ENCODE data around the gene NYNRIN.

Gene NYNRIN

DNA sequence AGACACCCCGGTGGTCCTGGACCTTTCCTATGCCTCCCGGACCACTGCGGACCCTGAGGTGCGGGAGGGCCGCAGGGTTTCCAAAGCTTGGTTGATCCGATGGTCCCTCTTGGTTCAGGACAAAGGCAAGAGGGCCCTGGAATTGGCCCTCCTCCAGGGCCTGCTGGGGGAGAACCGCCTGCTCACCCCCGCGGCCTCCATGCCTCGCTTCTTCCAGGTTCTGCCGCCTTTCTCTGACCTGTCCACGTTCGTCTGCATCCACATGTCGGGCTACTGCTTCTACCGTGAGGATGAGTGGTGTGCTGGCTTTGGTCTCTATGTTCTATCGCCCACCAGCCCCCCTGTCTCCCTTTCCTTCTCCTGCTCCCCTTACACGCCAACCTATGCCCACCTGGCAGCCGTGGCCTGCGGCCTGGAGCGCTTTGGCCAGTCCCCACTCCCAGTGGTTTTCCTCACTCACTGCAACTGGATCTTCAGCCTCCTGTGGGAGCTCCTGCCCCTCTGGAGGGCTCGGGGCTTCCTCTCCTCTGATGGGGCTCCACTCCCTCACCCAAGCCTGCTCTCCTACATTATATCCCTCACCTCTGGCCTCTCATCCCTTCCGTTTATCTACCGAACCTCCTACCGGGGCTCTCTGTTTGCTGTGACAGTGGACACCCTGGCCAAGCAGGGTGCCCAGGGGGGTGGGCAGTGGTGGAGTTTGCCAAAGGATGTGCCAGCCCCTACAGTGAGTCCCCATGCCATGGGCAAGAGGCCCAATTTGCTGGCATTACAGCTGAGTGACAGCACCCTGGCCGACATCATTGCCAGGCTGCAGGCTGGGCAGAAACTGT, 16.8 kb downstream of the NYNRIN start:
- no peak for DNase-seq

- DNase-seq: no peak
Measured at GRCh38 chr14:24416254-24416931, 17.6 kb downstream of the NYNRIN start.

- DNase-seq: no peak
Measured at GRCh38 chr14:24416932-24417619, 18.3 kb downstream of the NYNRIN start.

- no peak for DNase-seq
Measured at GRCh38 chr14:24417832-24418491, 19.2 kb downstream of the NYNRIN start.

GRCh38 chr14:24418492-24418873, 19.7 kb downstream of the NYNRIN start:
- no peak for DNase-seq

DNA sequence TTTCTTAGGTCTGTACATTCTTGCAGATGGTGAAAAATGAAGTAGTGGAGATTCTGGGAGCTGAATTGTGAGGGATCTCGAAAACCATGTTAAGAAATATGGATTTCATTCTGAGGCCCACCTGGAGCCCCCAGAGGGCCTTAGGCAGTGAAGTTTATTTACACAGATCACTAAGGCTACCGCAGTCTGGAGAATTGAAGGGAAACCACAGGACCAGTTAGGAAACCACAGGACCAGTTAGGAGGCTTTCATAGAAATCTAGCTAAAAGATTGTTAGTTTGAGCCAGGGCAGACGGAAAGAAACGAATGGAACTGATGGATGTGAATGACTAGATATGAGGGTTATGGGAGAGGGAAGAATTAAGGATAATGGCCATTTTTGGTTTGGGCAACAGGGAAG, 23.5 kb downstream of the NYNRIN start:
- peak in 1 of 5 experiments; percentile 51 for DNase-seq

- DNase-seq: no peak
Measured at GRCh38 chr14:24422694-24423601, 24.1 kb downstream of the NYNRIN start.

DNA sequence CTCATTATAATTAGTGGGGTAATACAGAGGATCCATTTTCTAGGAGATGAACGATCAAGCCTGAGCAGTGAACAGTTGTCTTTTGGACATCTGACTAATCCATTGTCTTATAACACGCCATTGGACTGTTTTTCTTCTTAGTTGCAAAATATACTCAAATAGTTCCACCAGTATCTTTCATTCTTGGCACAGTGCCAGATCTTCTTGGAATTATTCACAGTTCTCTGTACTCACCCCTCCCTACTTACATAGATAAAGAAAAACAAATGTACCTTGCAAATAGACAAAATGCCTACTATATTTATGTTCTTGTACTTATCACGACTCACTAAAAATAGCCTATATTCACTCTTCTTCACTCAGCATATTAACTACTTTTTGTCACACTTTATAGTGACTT, 26.9 kb downstream of the NYNRIN start:
- DNase-seq: peak in 1 of 5 experiments; percentile 49

DNA sequence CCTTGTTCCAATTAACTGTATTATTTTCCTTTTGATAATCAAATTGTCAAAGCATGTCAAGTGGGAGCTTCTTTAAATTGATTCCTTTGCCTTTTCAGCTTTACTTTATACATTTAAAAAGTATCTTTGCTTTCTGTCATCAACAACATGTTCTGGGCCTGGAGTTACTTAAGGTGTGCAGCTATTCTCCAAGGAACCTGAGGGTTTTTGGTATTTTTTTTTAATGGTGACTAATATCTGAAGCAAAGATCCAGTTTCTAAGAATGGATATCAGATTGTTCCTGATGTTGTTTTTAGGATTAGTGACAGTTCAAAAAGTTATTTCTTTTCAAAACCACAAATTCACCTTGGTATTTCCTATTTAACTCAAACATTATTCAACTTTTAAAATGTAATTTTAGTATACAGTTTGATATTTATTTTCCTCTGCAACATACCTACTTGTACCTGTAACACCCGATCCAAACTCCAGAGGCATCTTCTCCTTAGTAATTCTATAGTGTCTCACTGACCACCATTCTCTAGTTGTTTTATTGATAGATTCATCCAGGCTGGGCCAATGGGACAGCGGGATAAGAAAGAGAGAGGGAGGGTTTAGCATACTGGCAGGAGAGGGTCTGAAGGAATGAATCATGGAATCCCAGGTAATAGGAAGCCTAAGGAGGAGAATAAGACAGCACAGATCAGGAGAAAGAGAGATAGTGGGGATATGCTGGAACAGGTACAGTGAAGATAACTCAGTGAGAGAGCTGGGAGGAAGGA, 27.5 kb downstream of the NYNRIN start:
- no peak for DNase-seq

DNA sequence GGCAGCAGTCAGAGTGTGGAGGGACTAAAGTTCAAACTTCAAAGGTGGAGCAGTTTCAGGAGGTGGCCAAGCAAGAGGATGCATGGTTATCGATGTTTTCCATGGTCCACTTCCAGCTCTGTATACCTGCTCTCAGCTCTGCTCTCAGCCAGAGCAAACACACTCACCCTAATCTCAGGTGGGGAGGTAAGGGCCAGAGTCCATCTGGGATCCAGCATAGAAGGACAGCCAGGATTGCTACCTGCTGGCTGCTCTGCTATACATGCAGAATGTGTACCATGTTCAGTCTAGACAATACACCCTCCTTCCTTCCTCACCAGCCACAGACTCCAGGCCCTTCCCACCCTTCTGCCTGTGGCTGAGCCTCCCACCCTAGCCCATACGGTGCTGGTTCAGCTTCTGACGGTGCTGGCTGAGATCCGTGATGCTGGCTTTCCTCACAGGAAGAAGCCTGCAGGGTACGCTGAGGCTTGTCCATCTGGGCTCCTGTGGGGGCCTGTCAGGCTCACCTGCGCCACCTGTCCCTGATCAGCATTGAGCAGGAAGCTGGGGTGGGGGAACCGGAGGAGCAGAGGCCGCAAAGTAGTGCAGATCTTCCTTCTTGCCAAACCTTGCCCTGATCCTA, 28.2 kb downstream of the NYNRIN start:
- no peak for DNase-seq

DNA sequence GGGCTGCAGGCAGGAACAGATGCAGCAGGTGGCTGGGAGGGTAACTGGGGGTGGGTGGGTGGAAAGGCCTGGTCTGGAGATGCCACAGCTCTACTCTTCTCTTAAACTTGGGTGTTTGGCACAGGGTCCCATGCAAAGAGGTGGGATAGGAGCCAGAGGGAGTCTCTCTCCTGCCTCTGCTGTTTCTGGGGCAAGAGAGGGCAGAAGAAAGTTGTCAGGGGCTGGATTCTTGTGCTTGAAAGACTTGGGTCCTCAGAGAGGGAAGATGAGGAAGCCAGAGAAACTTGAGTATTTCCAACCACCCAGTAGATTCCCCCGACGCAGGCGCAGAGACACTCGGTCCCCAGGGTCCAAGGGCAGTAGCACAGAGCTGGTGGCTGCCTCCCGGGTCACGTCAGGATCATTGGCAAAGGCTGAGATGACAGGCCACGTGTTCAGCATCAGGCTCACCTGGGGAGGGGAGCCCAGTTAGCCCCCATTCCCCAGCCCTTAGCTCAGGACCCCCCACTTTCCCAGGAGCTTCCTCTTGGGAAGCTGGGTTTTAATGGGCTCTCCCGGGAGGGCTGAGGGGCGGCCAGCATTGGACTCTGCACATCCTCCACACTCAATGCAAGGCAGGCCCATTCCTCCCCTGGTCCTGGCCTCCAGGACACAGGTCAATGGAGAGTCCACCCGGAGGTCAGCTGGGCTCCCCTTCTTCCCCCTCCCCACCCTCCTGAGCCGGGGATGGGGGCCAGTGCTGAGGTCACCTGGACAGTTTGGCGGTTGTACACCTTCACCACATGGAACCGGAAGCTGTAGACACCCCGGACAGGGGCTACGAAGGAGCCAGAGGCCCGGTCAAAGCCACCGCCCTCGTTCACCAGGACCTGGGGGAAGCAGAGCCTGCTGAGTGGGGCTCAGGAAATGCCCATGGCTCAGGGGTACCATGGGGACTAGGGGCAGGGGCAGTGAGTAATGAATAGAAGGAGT, 29.0 kb downstream of the NYNRIN start:
- no peak for DNase-seq

DNA sequence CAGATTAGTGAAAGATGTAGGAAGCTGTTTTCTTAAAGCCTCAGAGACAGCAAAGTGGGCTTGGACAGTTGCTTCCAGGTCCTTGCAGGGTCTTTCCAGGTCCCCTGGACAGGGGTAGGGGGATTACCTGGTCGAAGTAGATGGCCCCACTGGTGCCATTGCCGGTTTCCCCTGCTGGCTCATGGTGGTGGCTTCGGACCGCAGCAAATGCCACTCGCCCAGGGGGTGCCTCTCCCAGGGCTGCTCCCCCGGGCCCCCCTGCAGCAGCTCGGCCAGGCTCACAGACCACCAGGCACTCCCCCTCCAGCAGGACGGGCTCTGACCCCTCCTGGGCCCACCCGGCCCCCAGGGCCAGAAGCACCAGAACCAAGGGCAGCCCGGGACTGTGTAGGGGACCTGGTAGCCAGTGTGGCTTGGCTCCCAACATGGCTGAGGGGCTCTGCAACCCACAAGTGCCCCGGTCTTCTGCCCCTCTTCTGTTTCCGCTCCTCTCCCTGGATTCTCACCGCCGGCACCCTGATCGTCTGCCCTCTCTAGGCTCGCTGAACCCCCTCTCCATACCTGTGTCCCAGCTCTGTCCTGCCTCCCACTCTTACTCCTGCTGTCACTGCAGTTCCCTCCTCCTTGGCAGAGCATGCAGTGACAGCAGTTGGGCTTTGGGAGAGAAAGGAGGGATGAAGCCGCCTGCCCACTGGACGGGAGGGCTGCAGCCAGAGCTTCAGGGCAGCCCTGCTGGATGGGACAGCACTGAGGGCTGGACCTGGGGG, 30.0 kb downstream of the NYNRIN start:
- DNase-seq: no peak

DNA sequence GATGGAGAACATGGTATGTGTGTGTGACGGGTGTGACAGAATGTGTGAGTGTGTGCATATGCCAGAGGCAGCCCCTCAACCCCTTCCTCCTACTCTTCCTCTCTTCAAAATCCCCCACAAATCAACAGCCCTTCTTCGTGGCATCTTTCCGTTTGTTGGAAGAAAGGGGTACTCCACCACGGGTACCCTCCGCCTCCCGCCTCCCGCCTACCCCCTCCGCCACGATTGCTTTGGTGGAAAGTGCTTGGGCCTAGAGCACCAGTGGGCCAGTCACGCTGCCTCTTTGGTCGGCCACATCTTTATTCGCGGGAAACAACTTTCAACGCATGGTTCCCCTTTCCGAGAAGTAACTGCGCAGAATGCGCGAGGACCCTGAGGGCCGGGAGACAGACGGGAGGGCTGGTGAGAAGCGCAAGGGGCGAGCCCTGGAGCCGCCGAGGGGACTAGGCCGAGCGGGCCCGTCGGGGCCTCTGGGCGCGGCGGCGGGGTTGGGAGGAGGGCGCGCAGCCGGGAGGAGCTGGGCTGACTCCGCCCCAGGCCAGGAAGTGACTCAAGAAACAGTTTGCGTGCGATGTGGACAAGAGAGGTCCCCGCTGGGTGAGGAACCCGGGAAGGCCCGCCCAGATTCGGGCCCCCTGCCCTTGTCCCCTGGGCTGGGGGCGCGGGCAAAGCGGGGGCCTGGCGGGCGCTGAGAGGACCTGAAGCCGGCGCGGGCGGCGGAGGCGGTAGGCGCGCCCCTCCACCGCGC, 30.8 kb downstream of the NYNRIN start, which contains the start of the genes CBLN3 and KHNYN:
Gene CBLN3, minus strand, starts transcription at position 274 of the 748 bp plus-strand sequence. CDS start 614 bp downstream, outside the sequence.
Gene KHNYN, plus strand, starts transcription at position 560 of the 748 bp plus-strand sequence. CDS start 777 bp downstream, outside the sequence.
- DNase-seq: peak; percentile 74 to 96 (median 82)

DNA sequence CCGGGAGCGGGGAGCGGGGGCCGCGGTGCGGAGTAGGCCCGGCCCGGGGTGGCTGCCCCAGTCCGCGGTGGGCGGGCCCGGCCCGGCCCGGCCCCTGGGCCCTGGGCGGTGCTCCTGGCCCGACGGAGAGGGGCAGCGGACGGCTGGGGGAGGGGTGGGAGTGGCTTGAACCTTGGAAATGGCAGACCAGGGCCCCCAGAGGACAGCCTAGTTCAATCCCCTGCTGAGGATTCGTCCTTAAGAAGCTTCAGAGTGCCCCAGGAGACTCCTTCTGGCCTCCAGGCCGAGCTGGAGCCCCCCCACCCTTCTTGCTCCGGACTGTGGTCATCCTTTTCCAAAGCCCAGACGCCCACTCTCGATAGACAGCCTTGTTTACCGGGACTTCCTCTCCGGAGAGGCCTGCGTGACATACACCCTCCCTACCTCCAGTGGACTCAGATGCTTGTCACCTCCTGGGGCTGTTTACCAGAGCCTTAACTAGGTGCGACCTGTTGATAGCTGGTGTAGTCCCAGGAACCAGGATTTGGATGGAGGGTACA, 31.4 kb downstream of the NYNRIN start:
- DNase-seq: peak in 4 of 5 experiments; percentile 25 to 80 (median 37)

GRCh38 chr14:24430682-24431568, 32.1 kb downstream of the NYNRIN start:
- DNase-seq: peak in 4 of 5 experiments; percentile 51 to 82 (median 60)

All from T-helper 2 cell (primary cell).